Smooth muscle cell (in vitro differentiated cells): ENCODE results near the gene SLCO2B1. TPM values are rescaled to one million over a fixed set of nuclear protein-coding genes. Genes with fewer than 3 reads are reported as not detected.

Experiments used
- DNase-seq: peaks from one replicate; lab custom pipeline; 2025; ENCODE audit not compliant: unreplicated experiment; lab: John Stamatoyannopoulos, UW
- H2AFZ ChIP-seq: fragments of 200-600 bp; sonication (generic); 2 replicates; pipeline ENCODE4 v1.6.0; 2016; ENCODE audit warnings: antibody characterized with exemption, low read depth, mild to moderate bottlenecking
- H3F3A ChIP-seq: fragments of 200-600 bp; sonication (generic); 2 replicates; pipeline ENCODE4 v1.6.0; 2017; ENCODE audit warnings: antibody characterized with exemption, low read depth
- H3K27ac ChIP-seq: fragments of 200-600 bp; sonication (generic); 2 replicates; pipeline ENCODE4 v1.5.1; 2016; ENCODE audit warnings: low read depth, mild to moderate bottlenecking
- H3K27me3 ChIP-seq: fragments of 200-600 bp; sonication (generic); 2 replicates; pipeline ENCODE4 v1.6.1; 2016; ENCODE audit warnings: low read depth, mild to moderate bottlenecking
- H3K36me3 ChIP-seq: fragments of 200-600 bp; sonication (generic); 2 replicates; pipeline ENCODE4 v1.5.1; 2016; ENCODE audit warnings: low read depth
- H3K4me1 ChIP-seq: fragments of 200-600 bp; sonication (generic); 2 replicates; pipeline ENCODE4 v1.5.1; 2016; ENCODE audit warnings: low read depth
- H3K4me2 ChIP-seq: fragments of 200-600 bp; sonication (generic); 2 replicates; pipeline ENCODE4 v1.6.0; 2016; ENCODE audit warnings: mild to moderate bottlenecking
- H3K4me3 ChIP-seq: fragments of 200-600 bp; sonication (generic); 2 replicates; pipeline ENCODE4 v1.5.1; 2016; ENCODE audit warnings: mild to moderate bottlenecking
- H3K79me2 ChIP-seq: fragments of 200-600 bp; sonication (generic); 2 replicates; pipeline ENCODE4 v1.6.0; 2016; ENCODE audit warnings: low read depth, mild to moderate bottlenecking
- H3K9ac ChIP-seq: fragments of 200-600 bp; sonication (generic); 2 replicates; pipeline ENCODE4 v1.6.0; 2016; ENCODE audit warnings: low read depth
- H3K9me3 ChIP-seq: fragments of 200-600 bp; sonication (generic); replicated peaks from 2 replicates; pipeline ENCODE4 v1.5.1; 2016; ENCODE audit warnings: low read depth
- H4K20me1 ChIP-seq: fragments of 200-600 bp; sonication (generic); 2 replicates; pipeline ENCODE4 v1.6.0; 2016; ENCODE audit warnings: low read depth
- CTCF ChIP-seq: fragments of 200-600 bp; sonication (generic); IDR thresholded peaks from 2 replicates; pipeline ENCODE4 v1.5.1; 2017; ENCODE audit warnings: borderline replicate concordance, mild to moderate bottlenecking, antibody characterized with exemption; ENCODE audit not compliant: insufficient read depth, poor library complexity, severe bottlenecking
- WGBS: methylation state at CpG from one replicate; pipeline ENCODE4 v1.1.7; 2016; ENCODE audit warnings: low lambda C conversion rate; 5-methylcytosine and 5-hydroxymethylcytosine counted together
- polyA plus RNA-seq: library from polyadenylated mRNA; unstranded; fragments of >200 nt; fragmentation: Nextera tagmentation; extraction: Ambion mirVana; gene quantifications from 2 replicates; pipeline ENCODE4 v1.2.1, GENCODE V29; 2016
- total RNA-seq: library from RNA; depleted of rRNA; stranded (reverse); fragments of >200 nt; gene quantifications from 2 replicates; pipeline ENCODE4 v1.2.3, GENCODE V29; 2014

Gene SLCO2B1
- total and polyA plus RNA-seq, 2 experiments from 2014 or later: 0.30 TPM; not detected in 1

GRCh38 chr11:75223954-75224643, 73.2 kb downstream of the SLCO2B1 start:
- Histone ChIP-seq H4K20me1 (no peaks in the 10 kb centered on the region), H3K9ac (no peak overlapping the region), H3K36me3 (no peaks in the 10 kb centered on the region), H3K4me3 (no peak overlapping the region), H3K9me3 (no peaks in the 10 kb centered on the region), H3K4me1 (no peaks in the 10 kb centered on the region), H2AFZ (no peak overlapping the region), H3F3A (no peaks in the 10 kb centered on the region), H3K79me2 (no peaks in the 10 kb centered on the region), H3K27ac (no peak overlapping the region), H3K4me2 (no peak overlapping the region), H3K27me3 (no peaks in the 10 kb centered on the region)
- DNase-seq: no peak
- no peak for TF ChIP-seq CTCF
- 58% methylated on average over 5 of the region's 5 CpGs for WGBS

- H3K4me2 ChIP-seq: no peak overlapping the region
- no peaks in the 10 kb centered on the region for H3K36me3 ChIP-seq
- H2AFZ ChIP-seq: no peak overlapping the region
- H3K4me3 ChIP-seq: no peak overlapping the region
- H4K20me1 ChIP-seq: no peaks in the 10 kb centered on the region
- no peaks in the 10 kb centered on the region for H3F3A ChIP-seq
- TF ChIP-seq CTCF: no peak
- no peaks in the 10 kb centered on the region for H3K27me3 ChIP-seq
- no peaks in the 10 kb centered on the region for H3K9me3 ChIP-seq
- H3K79me2 ChIP-seq: no peaks in the 10 kb centered on the region
- 76% methylated on average over 4 of the region's 4 CpGs for WGBS
- no peak overlapping the region for H3K9ac ChIP-seq
- no peak overlapping the region for H3K27ac ChIP-seq
- H3K4me1 ChIP-seq: no peaks in the 10 kb centered on the region
- no peak for DNase-seq
Observed at GRCh38 chr11:75225794-75226193, 74.9 kb downstream of the SLCO2B1 start.

GRCh38 chr11:75229466-75229865, 78.6 kb downstream of the SLCO2B1 start:
- H3K4me3 ChIP-seq: no peak overlapping the region
- no peaks in the 10 kb centered on the region for H4K20me1 ChIP-seq
- TF ChIP-seq CTCF: no peak
- no peak overlapping the region for H3K27ac ChIP-seq
- DNase-seq: no peak
- H3K4me2 ChIP-seq: no peak overlapping the region
- H3K27me3 ChIP-seq: no peaks in the 10 kb centered on the region
- no peak overlapping the region for H2AFZ ChIP-seq
- no peaks in the 10 kb centered on the region for H3K9me3 ChIP-seq
- no peaks in the 10 kb centered on the region for H3K79me2 ChIP-seq
- 85% methylated on average over 2 of the region's 2 CpGs for WGBS
- H3K36me3 ChIP-seq: no peaks in the 10 kb centered on the region
- no peaks in the 10 kb centered on the region for H3K4me1 ChIP-seq
- H3K9ac ChIP-seq: no peak overlapping the region
- H3F3A ChIP-seq: no peaks in the 10 kb centered on the region

- Histone ChIP-seq H3K4me2 (no peak overlapping the region), H2AFZ (no peak overlapping the region), H3K4me3 (no peak overlapping the region), H4K20me1 (no peaks in the 10 kb centered on the region), H3K9ac (no peak overlapping the region), H3K9me3 (no peaks in the 10 kb centered on the region), H3F3A (no peaks in the 10 kb centered on the region), H3K4me1 (no peaks in the 10 kb centered on the region), H3K79me2 (no peaks in the 10 kb centered on the region), H3K27me3 (no peaks in the 10 kb centered on the region), H3K36me3 (no peaks in the 10 kb centered on the region), H3K27ac (no peak overlapping the region)
- no peak for TF ChIP-seq CTCF
- DNase-seq: no peak
- WGBS: 89% methylated on average over 2 of the region's 2 CpGs
Observed at GRCh38 chr11:75230621-75231020, 79.7 kb downstream of the SLCO2B1 start.
